SH-SY5Y (cell line): ENCODE data around the gene PPM1F.

ENCODE experiments used
- GATA2 ChIP-seq: IDR thresholded peaks from 2 replicates; pipeline ENCODE4 v1.6.1; 2011; ENCODE audit warnings: mild to moderate bottlenecking, low read depth, low read length
- GATA3 ChIP-seq: IDR thresholded peaks from 2 replicates; pipeline ENCODE4 v1.6.1; 2011; ENCODE audit warnings: low read depth, mild to moderate bottlenecking, low read length, moderate library complexity

DNA sequence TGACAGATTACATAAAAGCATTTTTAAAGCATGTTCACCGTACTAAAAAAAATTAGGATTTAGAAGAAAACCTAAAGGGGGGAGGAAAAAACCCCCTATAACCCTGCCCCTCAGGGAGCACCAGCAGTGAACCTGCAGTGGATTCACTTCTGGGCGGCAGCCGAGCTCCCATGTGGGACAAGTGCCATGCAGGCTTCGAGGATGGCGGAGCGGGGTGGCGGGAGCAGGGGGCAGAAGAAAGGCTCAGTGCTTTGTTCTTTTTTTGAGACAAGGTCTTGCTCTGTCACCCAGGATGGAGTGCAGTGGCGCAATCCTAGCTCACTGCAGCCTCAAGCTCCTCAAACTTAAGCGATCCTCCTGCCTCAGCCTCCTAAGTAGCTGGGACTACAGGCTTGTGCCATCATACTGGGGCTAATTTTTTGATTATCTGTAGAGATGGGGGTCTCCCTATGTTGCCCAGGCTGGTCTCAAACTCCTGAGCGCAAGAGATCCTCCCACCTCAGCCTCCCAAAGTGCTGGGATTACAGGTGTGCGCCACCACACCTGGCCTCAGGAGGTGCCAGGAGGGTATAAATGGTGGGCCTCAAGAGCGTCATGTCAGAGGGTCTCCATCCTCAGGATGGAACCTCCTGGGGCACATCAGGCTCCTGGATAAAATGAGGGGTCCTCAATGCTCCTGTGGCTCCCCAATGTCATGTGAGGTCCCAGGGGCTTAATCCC is 34.0 kb downstream of the PPM1F start:
- TF ChIP-seq GATA3 (no peak), GATA2 (no peak)
